ENCODE results near the gene IFITM10.
"Not testable (repeated sequence)": the region's sequence is repeated elsewhere in the genome, so short reads cannot be mapped to it uniquely, and the experiment has no call there.

Gene IFITM10

DNA sequence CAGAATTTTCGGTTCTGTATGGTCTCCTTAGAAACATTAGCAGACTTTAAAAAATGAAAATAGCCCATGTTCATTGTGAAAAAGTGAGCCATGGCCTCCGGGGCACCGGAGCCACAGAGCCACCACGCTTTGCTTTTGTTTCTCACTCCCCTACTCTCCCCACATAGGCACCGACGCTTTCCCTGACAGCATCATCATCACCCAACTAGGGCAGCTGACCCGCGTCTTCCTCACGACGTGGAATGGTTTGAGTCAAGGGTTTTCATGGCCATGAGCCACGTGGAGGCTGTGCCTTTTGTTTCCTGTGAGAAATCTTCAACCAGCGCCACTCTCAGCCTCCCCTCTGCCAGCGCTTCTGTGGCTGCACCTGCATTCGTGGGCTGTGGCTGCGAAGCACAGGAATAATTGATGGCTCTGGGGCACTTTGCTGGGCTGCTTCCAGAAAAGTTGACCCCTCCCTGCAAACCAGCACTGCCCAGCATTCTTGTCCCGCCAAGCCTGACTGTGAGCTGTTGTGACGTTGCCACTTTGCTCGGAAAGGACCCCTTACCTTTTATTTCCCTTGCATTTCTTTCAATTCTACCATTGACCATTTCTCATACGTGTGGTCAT, 62.0 kb downstream of the IFITM10 start:
- DNase-seq: not testable (repeated sequence)

GRCh38 chr11:1686220-1686619, 64.2 kb downstream of the IFITM10 start:
- DNase-seq: not testable (repeated sequence)

GRCh38 chr11:1684886-1685874, 65.2 kb downstream of the IFITM10 start:
- DNase-seq: not testable (repeated sequence)

- DNase-seq: not testable (repeated sequence)
These were observed 66.4 kb downstream of the IFITM10 start for GRCh38 chr11:1683904-1684572.

GRCh38 chr11:1683216-1683615, 67.2 kb downstream of the IFITM10 start:
- not testable (repeated sequence) for DNase-seq
